Omental fat pad (tissue), 4 donors: ENCODE results near the gene UAP1L1. TPM values are rescaled to one million over a fixed set of nuclear protein-coding genes. Genes with fewer than 3 reads are reported as not detected.

ENCODE experiments used
- ATAC-seq: fragments of 150-250 bp; one replicate; pipeline ENCODE4 v1.9.1; 2016; ENCODE audit warnings: mild to moderate bottlenecking, moderate library complexity; ENCODE audit not compliant: low FRiP score
- DNase-seq: peaks from one replicate; pipeline ENCODE4 v3.0.0-alpha.2; 2019; ENCODE audit warnings: low spot score
- small RNA-seq: library from RNA; depleted of rRNA; stranded (forward); fragments of <200 nt; gene quantifications from one replicate; pipeline ENCODE3, GENCODE V24; 2016
- total RNA-seq, 4 donors: library from RNA; depleted of rRNA; stranded (reverse); fragments of >200 nt; gene quantifications; one replicate each; pipeline ENCODE4 v1.1.0, GENCODE V29; 2016
- TF ChIP-seq, protein P1 (sequence below), 3 donors: fragments of 450-650 bp; IDR thresholded peaks; one replicate each; pipeline ENCODE4 v1.5.1; 2016 to 2017; ENCODE audit warnings: antibody characterized with exemption in 3 of 3, mild to moderate bottlenecking in 3 of 3, moderate library complexity in 2 of 3

Gene UAP1L1
- total RNA-seq, 4 donors from 2014 or later, result 5.2 to 12.8 (median 9.7) TPM

DNA sequence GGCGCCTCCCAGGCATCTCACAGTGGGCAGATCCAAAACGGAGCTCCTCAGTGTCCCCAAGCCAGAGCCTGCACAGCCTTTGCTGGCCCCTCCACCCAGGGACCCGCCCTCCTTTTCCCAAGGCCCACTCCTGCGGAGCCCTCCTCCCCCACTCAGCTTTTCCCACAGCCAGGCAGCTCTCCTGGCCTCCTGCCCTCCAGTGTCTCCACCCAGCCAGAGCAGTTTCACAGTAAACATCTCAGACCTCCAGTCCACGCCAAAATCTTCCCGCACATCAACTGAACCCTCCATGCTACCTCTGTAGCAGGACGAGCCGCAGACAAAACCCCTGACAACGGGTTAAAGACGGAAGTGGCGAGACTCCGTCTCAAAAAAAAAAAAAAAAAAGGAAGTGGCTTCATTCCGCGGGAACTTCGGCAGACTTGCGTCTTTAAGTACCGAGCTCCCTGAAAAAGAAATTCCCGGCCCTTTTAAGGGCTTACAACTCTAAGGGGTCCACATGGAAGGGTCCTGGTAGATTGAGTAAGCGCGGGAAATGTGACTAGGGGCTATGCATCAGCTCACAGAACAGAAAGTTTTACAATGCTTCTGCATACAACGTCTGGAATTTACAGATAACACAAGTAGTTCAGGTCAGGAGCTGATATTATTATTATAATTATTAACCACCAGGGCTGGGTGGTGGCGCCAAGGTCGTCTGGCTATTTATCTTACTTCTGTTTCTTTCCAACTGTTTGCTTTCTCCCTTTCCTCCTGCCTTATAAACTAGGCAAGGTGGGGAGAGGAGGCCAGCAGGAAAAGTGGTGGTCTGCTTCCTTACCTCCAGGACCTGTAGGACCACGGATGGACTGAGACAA lies 50.2 kb downstream of the UAP1L1 start:
- DNase-seq (no peak), ATAC-seq (no peak)
- TF ChIP-seq, protein P1, sequence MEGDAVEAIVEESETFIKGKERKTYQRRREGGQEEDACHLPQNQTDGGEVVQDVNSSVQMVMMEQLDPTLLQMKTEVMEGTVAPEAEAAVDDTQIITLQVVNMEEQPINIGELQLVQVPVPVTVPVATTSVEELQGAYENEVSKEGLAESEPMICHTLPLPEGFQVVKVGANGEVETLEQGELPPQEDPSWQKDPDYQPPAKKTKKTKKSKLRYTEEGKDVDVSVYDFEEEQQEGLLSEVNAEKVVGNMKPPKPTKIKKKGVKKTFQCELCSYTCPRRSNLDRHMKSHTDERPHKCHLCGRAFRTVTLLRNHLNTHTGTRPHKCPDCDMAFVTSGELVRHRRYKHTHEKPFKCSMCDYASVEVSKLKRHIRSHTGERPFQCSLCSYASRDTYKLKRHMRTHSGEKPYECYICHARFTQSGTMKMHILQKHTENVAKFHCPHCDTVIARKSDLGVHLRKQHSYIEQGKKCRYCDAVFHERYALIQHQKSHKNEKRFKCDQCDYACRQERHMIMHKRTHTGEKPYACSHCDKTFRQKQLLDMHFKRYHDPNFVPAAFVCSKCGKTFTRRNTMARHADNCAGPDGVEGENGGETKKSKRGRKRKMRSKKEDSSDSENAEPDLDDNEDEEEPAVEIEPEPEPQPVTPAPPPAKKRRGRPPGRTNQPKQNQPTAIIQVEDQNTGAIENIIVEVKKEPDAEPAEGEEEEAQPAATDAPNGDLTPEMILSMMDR (IDR thresholded peaks at IDR 0.05), result no peak

DNA sequence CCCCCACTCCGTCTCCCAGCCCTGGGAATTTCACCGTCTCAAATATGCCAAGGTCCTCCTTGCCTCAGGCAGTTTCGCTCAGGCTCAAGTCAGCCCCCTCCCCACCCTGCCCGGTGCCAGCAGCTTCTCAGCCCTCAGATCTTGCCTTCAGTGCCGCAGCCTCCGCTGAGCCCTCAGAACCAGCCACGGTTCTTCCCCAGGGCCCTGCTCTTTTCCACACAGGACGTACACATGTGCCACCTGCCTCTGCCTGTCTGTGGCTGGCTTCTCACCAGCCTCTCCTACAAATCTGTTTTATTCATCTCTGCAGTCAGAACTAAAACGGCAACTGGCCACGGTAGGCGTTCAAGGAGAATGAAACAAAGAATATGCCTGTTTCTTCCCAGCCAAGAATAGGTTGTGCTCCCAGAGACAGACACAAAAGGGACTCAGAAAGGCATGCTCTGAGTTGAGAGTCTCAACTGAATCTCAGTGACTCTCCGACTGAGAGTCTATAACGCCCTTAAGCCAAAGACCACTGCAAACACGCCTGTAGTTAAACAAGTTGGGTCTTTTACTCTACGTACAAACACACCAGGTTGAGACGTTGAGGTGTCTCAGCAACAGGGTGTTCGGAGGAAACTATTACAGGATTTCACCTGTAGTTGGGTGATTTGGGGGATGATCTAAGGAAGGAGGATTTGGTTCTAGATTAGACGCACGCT lies 51.0 kb downstream of the UAP1L1 start:
- DNase-seq (no peak), ATAC-seq (no peak)
- TF ChIP-seq, protein P1 (IDR thresholded peaks at IDR 0.05), result no peak

DNA sequence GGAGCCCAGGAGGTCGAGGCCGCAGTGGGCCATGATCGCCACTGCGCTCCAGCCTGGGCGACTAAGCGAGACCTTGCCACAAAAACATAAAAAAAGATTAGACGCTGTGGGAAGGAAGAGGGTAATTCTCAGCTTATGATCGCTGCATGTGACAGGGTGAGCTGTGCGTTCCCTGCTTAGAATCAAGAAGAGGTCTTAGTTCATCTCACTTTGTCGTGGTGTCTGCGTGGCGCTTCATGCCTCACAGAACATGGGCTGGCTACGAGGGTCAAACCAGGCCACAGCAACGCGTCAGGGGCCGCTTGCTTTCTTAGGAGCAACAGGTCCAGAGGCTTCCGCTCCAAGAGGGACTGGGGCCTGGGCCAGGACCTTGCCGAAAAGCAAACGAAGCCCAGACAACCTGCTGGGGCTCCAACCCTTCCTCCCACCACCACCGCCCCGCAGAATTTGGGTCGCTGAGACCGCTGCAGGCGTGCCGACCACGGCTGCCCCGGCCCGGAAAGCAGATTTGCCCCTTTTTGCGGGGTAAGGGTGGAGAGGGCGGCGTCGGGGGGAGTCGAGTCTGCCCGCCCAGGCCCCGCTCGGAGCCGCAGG lies 51.6 kb downstream of the UAP1L1 start:
- no peak for DNase-seq
- peak; percentile 33 for ATAC-seq
- TF ChIP-seq, protein P1 (IDR thresholded peaks at IDR 0.05), result no peak

DNA sequence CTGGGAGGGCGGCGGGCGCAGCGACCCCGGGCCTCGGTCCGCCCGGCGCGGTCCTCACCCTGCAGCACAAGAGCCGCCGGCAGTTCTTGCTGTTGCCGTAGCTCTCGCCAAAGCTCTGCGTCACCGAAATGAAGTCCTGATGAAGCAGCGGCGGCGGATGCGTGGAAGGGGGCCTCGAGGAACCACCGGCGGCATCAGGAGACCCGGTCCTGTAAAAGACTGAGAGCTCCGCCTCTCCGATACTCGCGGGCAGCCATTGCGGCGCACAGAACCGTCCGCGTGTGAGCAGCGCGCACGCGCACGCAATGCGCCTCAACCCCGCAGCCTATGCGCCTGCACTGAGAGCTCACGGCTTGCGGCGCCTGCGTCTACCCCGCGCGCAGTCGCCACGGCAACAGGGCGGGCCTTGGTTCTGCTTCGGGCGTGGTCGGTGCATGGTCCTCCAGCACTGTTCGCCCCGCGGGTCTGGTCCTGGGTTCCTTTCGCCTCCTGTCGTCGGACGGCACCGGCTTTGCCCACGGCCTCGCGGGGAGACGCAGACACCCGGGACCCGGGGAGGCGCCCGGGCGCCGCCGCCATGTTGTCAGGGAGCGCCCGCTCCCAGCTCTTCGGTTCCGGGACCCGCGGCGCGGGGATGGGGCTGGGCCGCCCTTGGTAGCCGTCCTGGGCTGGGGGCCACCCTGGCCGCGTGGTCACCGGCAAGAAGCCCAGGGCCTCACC lies 52.3 kb downstream of the UAP1L1 start:
- ATAC-seq, result peak; percentile 98
- DNase-seq, result peak; percentile 40
- TF ChIP-seq, protein P1 (IDR thresholded peaks at IDR 0.05), result no peak

DNA sequence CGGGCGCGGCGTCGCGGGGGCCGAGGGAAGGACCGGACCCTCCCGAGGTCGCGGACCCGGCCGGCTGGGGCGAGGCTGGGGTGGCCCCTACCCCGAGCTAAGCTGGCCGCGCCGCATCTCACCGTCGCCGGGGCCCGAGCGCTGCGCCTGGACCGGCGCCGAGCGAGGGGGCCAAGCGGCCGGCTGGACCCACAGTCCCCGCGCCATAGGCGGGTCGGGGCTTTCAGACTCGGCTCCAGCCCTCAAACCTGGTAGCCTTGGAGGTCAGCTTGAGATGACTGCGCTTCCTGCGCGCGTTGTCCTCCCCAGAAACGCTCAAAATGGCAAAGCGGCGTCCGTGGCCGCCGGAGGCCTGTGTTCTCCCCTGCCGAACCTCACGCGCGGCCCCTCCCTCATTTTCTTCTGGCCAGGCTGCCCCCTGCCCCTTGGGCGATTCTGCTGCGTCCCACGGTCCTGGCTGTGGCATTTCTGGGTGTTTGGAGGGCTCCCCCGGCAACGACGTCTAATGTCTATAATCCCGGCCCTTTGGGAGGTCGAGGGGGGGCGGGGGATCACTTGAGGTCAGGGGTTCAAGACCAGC lies 52.9 kb downstream of the UAP1L1 start:
- no peak for DNase-seq
- TF ChIP-seq, protein P1 (IDR thresholded peaks at IDR 0.05), result no peak
- no peak for ATAC-seq

Small RNAs within 50 kb of the gene (small RNA-seq; reads per million reads assigned to genes)
- not detected for gene RF00153

Other genes starting within 250 kb of the UAP1L1 start
- 1 to 10 TPM in 1 of 4 donors, under 1 TPM in 3; 0.72 to 2.5 (median 0.78) TPM for gene AJM1, start 235.0 kb upstream of the UAP1L1 start, total RNA-seq
- 10 to 100 TPM; 27.1 to 53.9 (median 40.9) TPM for gene PHPT1, start 228.1 kb upstream of the UAP1L1 start, total RNA-seq
- 1 to 10 TPM; 1.4 to 3.9 (median 1.7) TPM for gene MAMDC4, start 225.2 kb upstream of the UAP1L1 start, total RNA-seq
- gene EDF1, start 211.2 kb upstream of the UAP1L1 start, total RNA-seq, result 100 to 1,000 TPM; 281 to 323 (median 308) TPM
- gene TRAF2, start 191.0 kb upstream of the UAP1L1 start, total RNA-seq, result 1 to 10 TPM; 3.2 to 9.1 (median 5.1) TPM
- gene FBXW5, start 132.8 kb upstream of the UAP1L1 start, total RNA-seq, result 100 to 1,000 TPM; 154 to 242 (median 185) TPM
- gene C8G, start 132.3 kb upstream of the UAP1L1 start, total RNA-seq, result 1 to 10 TPM in 1 of 4 donors, not detected in 3; 4.3 TPM
- under 1 TPM in 1 of 4 donors, not detected in 3; 0.46 TPM for gene LCN12, start 125.2 kb upstream of the UAP1L1 start, total RNA-seq
- gene PTGDS, start 100.0 kb upstream of the UAP1L1 start, total RNA-seq, result 100 to 1,000 TPM in 2 of 4 donors, 10 to 100 TPM in 2; 76.9 to 173 (median 118) TPM
- under 1 TPM in 3 of 4 donors, not detected in 1; 0.28 to 0.47 (median 0.36) TPM for gene LCNL1, start 94.5 kb upstream of the UAP1L1 start, total RNA-seq
- 10 to 100 TPM; 22.0 to 37.0 (median 31.6) TPM for gene PAXX, start 85.1 kb upstream of the UAP1L1 start, total RNA-seq
- gene CLIC3, start 80.9 kb upstream of the UAP1L1 start, total RNA-seq, result 1 to 10 TPM in 3 of 4 donors, under 1 TPM in 1; 0.95 to 9.7 (median 4.7) TPM
- 10 to 100 TPM; 15.4 to 31.5 (median 25.9) TPM for gene ABCA2, start 49.3 kb upstream of the UAP1L1 start, total RNA-seq
- 1 to 10 TPM in 1 of 4 donors, under 1 TPM in 2, not detected in 1; 0.19 to 3.6 (median 0.31) TPM for gene FUT7, start 45.4 kb upstream of the UAP1L1 start, total RNA-seq
- 10 to 100 TPM; 37.2 to 70.5 (median 58.5) TPM for gene NPDC1, start 31.3 kb upstream of the UAP1L1 start, total RNA-seq
- gene ENTPD2, start 23.5 kb upstream of the UAP1L1 start, total RNA-seq, result under 1 TPM in 3 of 4 donors, not detected in 1; 0.25 to 0.72 (median 0.28) TPM
- 1 to 10 TPM in 1 of 4 donors, under 1 TPM in 2, not detected in 1; 0.13 to 1.8 (median 0.37) TPM for gene SAPCD2, start 7.0 kb upstream of the UAP1L1 start, total RNA-seq
- gene MAN1B1, start 9.5 kb downstream of the UAP1L1 start, total RNA-seq, result 10 to 100 TPM; 30.2 to 39.9 (median 33.9) TPM
- gene DPP7, start 37.2 kb downstream of the UAP1L1 start, total RNA-seq, result 100 to 1,000 TPM in 3 of 4 donors, 10 to 100 TPM in 1; 91.8 to 132 (median 119) TPM
- not detected for gene GRIN1, start 61.6 kb downstream of the UAP1L1 start, total RNA-seq
- gene LRRC26, start 92.5 kb downstream of the UAP1L1 start, total RNA-seq, result not detected
- gene TMEM210, start 94.5 kb downstream of the UAP1L1 start, total RNA-seq, result not detected
- gene ANAPC2, start 111.0 kb downstream of the UAP1L1 start, total RNA-seq, result 10 to 100 TPM; 17.4 to 38.8 (median 22.8) TPM
- gene SSNA1, start 111.2 kb downstream of the UAP1L1 start, total RNA-seq, result 10 to 100 TPM; 51.2 to 78.2 (median 67.1) TPM
- gene TPRN, start 123.2 kb downstream of the UAP1L1 start, total RNA-seq, result 1 to 10 TPM; 3.6 to 6.5 (median 4.9) TPM
- 10 to 100 TPM; 21.6 to 29.1 (median 27.1) TPM for gene TMEM203, start 128.1 kb downstream of the UAP1L1 start, total RNA-seq
- gene NDOR1, start 128.2 kb downstream of the UAP1L1 start, total RNA-seq, result 1 to 10 TPM; 5.6 to 6.6 (median 6.1) TPM
- 1 to 10 TPM in 1 of 4 donors, under 1 TPM in 2, not detected in 1; 0.65 to 1.0 (median 0.72) TPM for gene RNF208, start 144.7 kb downstream of the UAP1L1 start, total RNA-seq
- under 1 TPM in 3 of 4 donors, not detected in 1; 0.36 to 0.65 (median 0.38) TPM for gene CYSRT1, start 147.7 kb downstream of the UAP1L1 start, total RNA-seq
- under 1 TPM in 1 of 4 donors, not detected in 3; 0.19 TPM for gene RNF224, start 150.0 kb downstream of the UAP1L1 start, total RNA-seq
- not detected for gene SLC34A3, start 153.4 kb downstream of the UAP1L1 start, total RNA-seq
- gene TUBB4B, start 163.8 kb downstream of the UAP1L1 start, total RNA-seq, result 100 to 1,000 TPM; 197 to 452 (median 288) TPM
- under 1 TPM in 1 of 4 donors, not detected in 3; 0.56 TPM for gene STPG3, start 173.8 kb downstream of the UAP1L1 start, total RNA-seq
- gene NELFB, start 177.8 kb downstream of the UAP1L1 start, total RNA-seq, result 10 to 100 TPM; 22.2 to 42.8 (median 34.2) TPM
- gene TOR4A, start 200.2 kb downstream of the UAP1L1 start, total RNA-seq, result 10 to 100 TPM in 3 of 4 donors, 1 to 10 TPM in 1; 9.8 to 17.7 (median 11.6) TPM
- gene NRARP, start 224.8 kb downstream of the UAP1L1 start, total RNA-seq, result 10 to 100 TPM in 1 of 4 donors, 1 to 10 TPM in 3; 4.6 to 12.3 (median 7.2) TPM